Kidney (tissue), 14 donors: ENCODE data around the gene ARHGEF40. TPM values are rescaled to one million over a fixed set of nuclear protein-coding genes. Genes with fewer than 3 reads are reported as not detected.

Experiments
- DNase-seq, 5 donors: peaks; one replicate each; pipeline ENCODE4 v3.0.0-alpha.2; 2013 to 2020
- FAIRE-seq: peaks from 2 replicates; lab custom pipeline; 2012; peaks lifted over from hg19 to GRCh38; lab: Jason Lieb, UNC
- H3K27ac ChIP-seq, 2 donors: one replicate each; pipeline ENCODE4 v1.7.0; 2013; ENCODE audit warnings: low read depth in 2 of 2, low read length in 2 of 2, inconsistent platforms in 1 of 2
- H3K27me3 ChIP-seq: one replicate; pipeline ENCODE4 v1.7.1; 2013; ENCODE audit warnings: low read length, inconsistent platforms; ENCODE audit not compliant: control insufficient read depth, insufficient read depth
- H3K36me3 ChIP-seq, 3 donors: one replicate each; pipeline versions ENCODE4 v1.7.0 to v1.7.1; 2013; ENCODE audit warnings: low read length in 3 of 3, control low read depth in 1 of 3, inconsistent platforms in 1 of 3; ENCODE audit not compliant: insufficient read depth in 3 of 3, control insufficient read depth in 2 of 3
- H3K4me1 ChIP-seq, 3 donors: one replicate each; pipeline versions ENCODE4 v1.7.0 to v1.7.1; 2013; ENCODE audit warnings: low read length in 3 of 3, inconsistent platforms in 1 of 3, low read depth in 1 of 3; ENCODE audit not compliant: control insufficient read depth in 2 of 3, insufficient read depth in 2 of 3
- H3K4me3 ChIP-seq, 3 donors: one replicate each; pipeline versions ENCODE4 v1.7.0 to v1.8.1; 2013; ENCODE audit warnings: low read length in 3 of 3, control low read depth in 1 of 3, inconsistent platforms in 1 of 3
- H3K9ac ChIP-seq, 3 donors: one replicate each; pipeline versions ENCODE4 v1.7.0 to v1.7.1; 2013; ENCODE audit warnings: low read length in 3 of 3, control low read depth in 1 of 3, inconsistent platforms in 1 of 3
- H3K9me3 ChIP-seq, 3 donors: one replicate each; pipeline versions ENCODE4 v1.7.0 to v1.7.1; 2013; ENCODE audit warnings: low read length in 3 of 3, control low read depth in 1 of 3, inconsistent platforms in 1 of 3; ENCODE audit not compliant: control insufficient read depth in 2 of 3, insufficient read depth in 1 of 3
- CTCF ChIP-seq: IDR thresholded peaks from 3 replicates; pipeline ENCODE4 v1.5.1; 2012; ENCODE audit warnings: mild to moderate bottlenecking, moderate library complexity, borderline replicate concordance; ENCODE audit not compliant: insufficient read depth; ENCODE audit errors: extremely low read depth
- intact Hi-C: fragments of 100-400 bp; cut with DNase I; formaldehyde crosslinking; loops from one replicate; pipeline ENCODE4 v1.11.1; 2022
- polyA plus RNA-seq: library from polyadenylated mRNA; stranded (reverse); fragments of 350-450 nt; fragmentation: Illumina TruSeq; extraction: RNeasy Lipid Tissue Mini Kit (QIAGEN cat#74804); gene quantifications from one replicate; pipeline ENCODE4 v1.2.3, GENCODE V29; 2014; ENCODE audit warnings: low read depth, low replicate concordance; ENCODE audit not compliant: insufficient read depth
- total RNA-seq: library from RNA; stranded (reverse); fragmentation: NEBNext Ultra II Directional; extraction: Animal tissue kit (Norgen Biotek cat#: 25700); gene quantifications from one replicate; pipeline ENCODE4 v1.2.1, GENCODE V29; 2021
- donor health status: control.
- donor health status: control.
- donor health status: control.
- donor health status: control.
- donor health status: control.
- donor health status: DM: yes; HTN: yes; CAD: no.
- donor health status: Normal renal cell carcinoma (clear cell type).

Gene ARHGEF40
- total and polyA plus RNA-seq, 2 donors from 2014 or later = 15.9 to 25.6 TPM

GRCh38 chr14:21023174-21023573 is 46.9 kb upstream of the ARHGEF40 start:
- Histone ChIP-seq H3K27ac (peak overlapping the region; percentile 43 to 83), H3K9me3 (no peaks in the 10 kb centered on the region), H3K4me1 (peaks cover 0 to 8% (median 5%) of the 10 kb centered on the region in 3 donors), H3K36me3 (peaks cover 0 to 16% (median 14%) of the 10 kb centered on the region in 3 donors), H3K4me3 (peak overlapping the region in 2 of 3 donors; percentile 67 to 68), H3K9ac (peak overlapping the region in 1 of 3 donors; percentile 60), H3K27me3 (no peaks in the 10 kb centered on the region)
- no peak for DNase-seq
- no peak for TF ChIP-seq CTCF
- FAIRE-seq = no peak
- intact Hi-C loops = no loop called here

- intact Hi-C loops = no loop called here
- FAIRE-seq (no peak), DNase-seq (peak in 2 of 5 donors; percentile 24 to 57)
- Histone ChIP-seq H3K9me3 (no peaks in the 10 kb centered on the region), H3K27ac (peak overlapping the region; percentile 43 to 83), H3K4me1 (peaks cover 0 to 8% (median 5%) of the 10 kb centered on the region in 3 donors), H3K27me3 (no peaks in the 10 kb centered on the region), H3K9ac (peak overlapping the region in 2 of 3 donors; percentile 27 to 60), H3K4me3 (peak overlapping the region; percentile 59 to 68 (median 67)), H3K36me3 (peaks cover 0 to 10% (median 8%) of the 10 kb centered on the region in 3 donors)
- no peak for TF ChIP-seq CTCF
Measured at GRCh38 chr14:21023817-21024584, 46.1 kb upstream of the ARHGEF40 start.

DNA sequence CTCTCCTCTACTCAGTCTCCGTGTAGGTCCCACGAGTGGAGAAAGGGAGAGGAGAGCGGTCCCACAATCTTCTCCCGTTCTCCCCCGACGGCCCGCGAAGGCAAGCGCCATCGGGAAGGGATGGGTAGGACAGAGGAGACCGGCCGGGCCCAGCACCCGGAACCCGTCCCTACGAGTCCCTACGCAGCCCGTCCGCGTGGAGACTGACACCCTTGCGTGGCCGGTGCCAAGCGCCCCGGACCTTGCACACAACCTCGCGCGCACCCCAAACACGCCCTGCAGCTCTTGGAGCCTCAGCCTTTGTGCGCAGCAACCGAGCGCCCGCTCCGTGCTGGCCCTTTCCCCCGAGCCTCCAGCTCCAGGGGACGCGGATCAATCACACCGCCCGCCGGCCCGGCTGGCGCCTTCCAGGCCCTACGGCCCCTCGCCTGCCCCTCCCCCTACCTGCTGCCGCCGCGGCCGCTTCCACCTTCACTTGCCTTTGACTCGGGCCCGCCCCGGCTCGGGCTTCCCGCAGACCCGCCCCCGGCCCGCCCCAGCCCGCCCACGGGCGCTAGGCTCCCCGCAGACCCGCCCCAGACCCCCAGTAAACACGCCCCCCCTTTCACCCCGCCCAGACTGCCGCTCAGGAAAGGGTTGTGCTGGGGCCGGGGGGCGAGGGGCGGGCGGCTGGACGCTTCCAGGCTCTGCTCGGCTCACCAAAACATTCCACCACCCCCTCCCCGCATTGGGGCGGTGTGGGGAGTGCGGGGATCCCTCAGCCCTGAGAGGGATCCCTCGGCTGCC is 45.3 kb upstream of the ARHGEF40 start, which contains the start of gene NDRG2:
NDRG2 (minus strand) TSS at position 477 of the 786 bp plus-strand sequence. CDS start 1,746 bp downstream, outside the sequence.
- Histone ChIP-seq H3K36me3 (peaks cover 0 to 6% (median under 1%) of the 10 kb centered on the region in 3 donors), H3K27me3 (no peaks in the 10 kb centered on the region), H3K4me1 (peaks cover 0 to 8% (median 5%) of the 10 kb centered on the region in 3 donors), H3K9me3 (no peaks in the 10 kb centered on the region), H3K4me3 (peak within 1 kb of the TSS; percentile 59 to 68 (median 67)), H3K27ac (peak within 1 kb of the TSS; percentile 89 to 91), H3K9ac (peak within 1 kb of the TSS; percentile 1 to 77 (median 54))
- DNase-seq (peak; percentile 90 to 95 (median 94)), FAIRE-seq (no peak)
- no peak for TF ChIP-seq CTCF
- intact Hi-C loops = no loop called here
